ENCODE results near the gene CEACAM19.
"Not testable (repeated sequence)": the region's sequence is repeated elsewhere in the genome, so short reads cannot be mapped to it uniquely, and the experiment has no call there.

The CEACAM19 gene

GRCh38 chr19:44700547-44700946, 29.3 kb downstream of the CEACAM19 start:
- no peak for DNase-seq (ENCODE audit: low read depth in 3 of 3, low spot score in 1 of 3)

DNA sequence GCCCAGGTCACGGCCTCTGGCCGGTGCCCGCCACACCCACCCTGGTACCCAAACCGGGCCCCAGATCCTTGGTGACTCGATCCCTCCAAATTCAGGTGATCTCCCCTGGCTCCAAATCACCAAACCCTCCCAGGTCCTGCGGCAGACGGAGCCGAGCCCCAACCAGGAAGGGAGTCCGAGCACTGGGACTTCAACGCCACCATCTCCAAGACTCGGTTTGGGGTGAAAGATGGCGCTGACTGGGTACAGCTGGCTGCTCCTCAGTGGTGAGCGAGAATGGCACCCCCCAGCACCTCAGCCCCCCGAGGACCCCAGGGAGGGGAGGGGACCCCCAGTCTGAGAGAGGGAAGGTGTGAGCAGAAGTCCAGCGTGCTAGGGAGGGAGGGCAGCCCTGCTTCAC, 29.9 kb downstream of the CEACAM19 start:
- no peak for DNase-seq (ENCODE audit: low read depth in 3 of 3, low spot score in 1 of 3)

- DNase-seq (ENCODE audit: low read depth in 3 of 3, low spot score in 1 of 3) = no peak
Measured at GRCh38 chr19:44702551-44703176, 31.4 kb downstream of the CEACAM19 start.

GRCh38 chr19:44703336-44704078, 32.2 kb downstream of the CEACAM19 start:
- DNase-seq (ENCODE audit: low read depth in 3 of 3, low spot score in 1 of 3) = no peak

GRCh38 chr19:44704982-44705381, 33.7 kb downstream of the CEACAM19 start:
- DNase-seq (ENCODE audit: low read depth in 3 of 3, low spot score in 1 of 3) = no peak

DNA sequence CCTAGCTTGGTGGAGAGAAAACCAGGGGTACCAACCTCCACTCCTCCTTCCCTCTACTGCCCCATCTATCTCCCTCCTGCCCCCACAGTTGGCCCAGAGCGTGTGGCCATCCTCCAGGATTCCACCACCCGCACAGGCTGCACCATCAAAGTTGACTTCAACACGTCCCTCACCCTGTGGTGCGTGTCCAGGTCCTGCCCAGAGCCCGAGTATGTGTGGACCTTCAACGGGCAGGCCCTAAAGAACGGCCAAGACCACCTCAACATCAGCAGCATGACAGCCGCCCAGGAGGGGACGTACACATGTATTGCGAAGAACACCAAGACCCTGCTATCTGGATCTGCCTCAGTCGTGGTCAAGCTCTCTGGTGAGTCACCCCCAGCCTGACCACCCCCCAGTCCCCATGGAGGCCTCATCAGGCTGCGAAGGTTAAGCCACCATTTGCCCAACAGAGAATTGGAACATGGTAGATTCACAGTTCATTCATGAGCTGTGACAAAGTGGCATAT, 34.3 kb downstream of the CEACAM19 start:
- no peak for DNase-seq (ENCODE audit: low read depth in 3 of 3, low spot score in 1 of 3)

- DNase-seq (ENCODE audit: low read depth in 3 of 3, low spot score in 1 of 3) = no peak
Measured at GRCh38 chr19:44706506-44707236, 35.4 kb downstream of the CEACAM19 start.

- no peak for DNase-seq (ENCODE audit: low read depth in 3 of 3, low spot score in 1 of 3)
Measured at GRCh38 chr19:44707794-44708193, 36.5 kb downstream of the CEACAM19 start.

- DNase-seq (ENCODE audit: low read depth in 3 of 3, low spot score in 1 of 3) = no peak
Measured at GRCh38 chr19:44708940-44709339, 37.7 kb downstream of the CEACAM19 start.

GRCh38 chr19:44709434-44710266, 38.4 kb downstream of the CEACAM19 start:
- not testable (repeated sequence) for DNase-seq (ENCODE audit: low read depth in 3 of 3, low spot score in 1 of 3)

DNA sequence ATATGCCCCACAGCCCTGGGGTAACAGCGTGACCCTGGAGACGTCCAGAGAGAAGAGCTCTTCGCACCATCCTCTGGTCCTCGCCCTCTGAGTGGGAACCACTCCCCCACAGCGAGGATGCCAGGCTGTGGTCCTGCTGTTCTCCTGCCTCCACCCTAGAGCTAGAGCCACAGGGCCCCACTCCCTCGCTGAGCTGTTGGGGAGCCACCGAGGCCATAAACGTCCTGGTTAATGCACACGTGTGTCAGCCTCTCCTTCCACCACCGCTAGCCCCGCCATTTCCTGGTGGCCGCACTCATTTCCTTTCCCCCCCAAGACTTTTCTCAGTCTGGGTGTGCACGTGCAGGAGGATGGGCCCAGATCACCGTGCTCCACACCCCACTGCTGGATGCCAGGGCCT, 39.2 kb downstream of the CEACAM19 start:
- DNase-seq (ENCODE audit: low read depth in 3 of 3, low spot score in 1 of 3) = no peak

- no peak for DNase-seq (ENCODE audit: low read depth in 3 of 3, low spot score in 1 of 3)
Measured at GRCh38 chr19:44712864-44713515, 41.7 kb downstream of the CEACAM19 start.

GRCh38 chr19:44714597-44715169, 43.4 kb downstream of the CEACAM19 start:
- no peak for DNase-seq (ENCODE audit: low read depth in 3 of 3, low spot score in 1 of 3)

GRCh38 chr19:44717603-44718002, 46.3 kb downstream of the CEACAM19 start:
- DNase-seq (ENCODE audit: low read depth in 3 of 3, low spot score in 1 of 3) = no peak

GRCh38 chr19:44718441-44719261, 47.4 kb downstream of the CEACAM19 start:
- DNase-seq (ENCODE audit: low read depth in 3 of 3, low spot score in 1 of 3) = no peak

DNA sequence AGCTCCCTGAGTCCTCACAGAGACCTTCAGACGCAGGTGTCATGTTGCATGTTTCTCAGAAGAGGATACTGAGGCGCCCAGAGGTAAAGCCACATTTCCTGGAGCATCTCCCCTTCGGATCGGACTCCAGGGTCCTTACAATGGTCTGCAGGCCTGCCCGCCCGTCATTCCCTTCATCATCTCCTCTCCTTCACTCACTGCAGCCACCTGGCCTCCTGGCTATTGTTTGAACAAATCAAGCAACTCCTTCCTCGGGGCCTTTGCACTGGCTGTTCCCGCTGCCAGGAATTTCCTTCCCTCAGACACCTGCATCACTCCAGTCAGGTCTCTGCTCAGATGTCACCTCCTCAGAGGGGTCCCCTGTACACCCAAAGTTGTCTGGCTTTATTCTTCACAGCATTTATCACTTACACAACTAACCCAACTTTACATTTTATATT, 48.0 kb downstream of the CEACAM19 start:
- DNase-seq (ENCODE audit: low read depth in 3 of 3, low spot score in 1 of 3) = no peak

DNA sequence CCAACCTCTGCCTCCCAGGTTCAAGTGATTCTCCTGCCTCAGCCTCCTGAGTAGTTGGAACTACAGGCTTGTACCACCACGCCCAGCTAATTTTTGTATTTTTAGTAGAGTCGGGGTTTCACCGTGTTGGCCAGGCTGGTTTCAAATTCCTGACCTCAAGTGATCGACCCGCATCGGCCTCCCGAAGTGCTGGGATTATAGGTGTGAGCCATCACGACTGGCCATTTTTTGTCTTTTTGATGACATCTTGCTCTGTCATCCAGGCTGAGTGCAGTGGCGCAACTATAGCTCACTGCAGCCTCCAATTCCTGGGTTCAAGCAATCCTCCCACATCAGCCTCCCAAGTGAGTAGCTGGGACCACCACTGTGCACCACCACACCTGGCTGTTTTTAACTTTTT, 49.1 kb downstream of the CEACAM19 start:
- DNase-seq (ENCODE audit: low read depth in 3 of 3, low spot score in 1 of 3) = not testable (repeated sequence)

- DNase-seq (ENCODE audit: low read depth in 3 of 3, low spot score in 1 of 3) = no peak
Measured at GRCh38 chr19:44720945-44721344, 49.7 kb downstream of the CEACAM19 start.

DNA sequence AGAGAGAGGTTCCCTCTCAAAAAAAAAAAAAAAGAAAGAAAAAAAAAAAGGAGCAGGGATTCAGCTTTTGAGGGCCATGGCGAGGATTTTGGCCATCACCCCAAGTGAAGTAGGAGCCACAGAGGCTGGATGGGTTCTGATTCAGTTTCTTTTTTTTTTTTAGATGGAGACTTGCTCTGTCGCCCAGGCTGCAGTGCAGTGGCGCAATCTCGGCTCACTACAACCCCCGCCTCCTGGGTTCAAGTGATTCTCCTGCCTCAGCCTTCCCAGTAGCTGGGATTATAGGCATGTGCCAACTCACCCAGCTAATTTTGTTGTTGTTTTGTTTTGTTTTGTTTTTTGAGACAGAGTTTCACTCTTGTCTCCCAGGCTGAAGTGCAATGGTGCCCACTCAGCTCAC, 50.1 kb downstream of the CEACAM19 start:
- DNase-seq (ENCODE audit: low read depth in 3 of 3, low spot score in 1 of 3) = not testable (repeated sequence)
